Ramos (cell line): ENCODE results near the gene CFAP20DC.

ENCODE experiments used
- in situ Hi-C: fragments of 300-500 bp; cut with MboI; formaldehyde crosslinking; loops from one replicate; pipeline ENCODE4 v1.14.3; 2022; ENCODE audit warnings: low sequenced_read_pairs; ENCODE audit not compliant: unreplicated experiment

Gene CFAP20DC

DNA sequence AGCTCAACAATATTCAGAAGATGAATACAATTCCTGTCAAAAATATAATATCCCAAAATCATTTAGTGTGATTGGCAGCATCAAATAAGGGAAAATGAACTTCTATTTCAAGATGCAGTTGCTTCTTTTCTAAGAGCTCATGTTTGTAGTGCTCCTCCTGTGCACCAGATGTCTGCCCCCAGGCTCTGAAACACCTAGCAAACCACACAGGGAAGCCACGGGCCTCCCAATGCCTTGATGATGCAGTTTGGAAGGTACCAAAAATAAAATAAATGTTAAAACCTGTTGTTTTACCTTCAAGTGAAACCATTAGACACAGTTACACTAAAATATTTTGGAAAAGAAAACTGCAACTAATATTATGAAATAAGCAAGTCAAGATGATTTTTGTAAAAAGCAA lies 22.2 kb downstream of the CFAP20DC start:
- in situ Hi-C loops = no loop called here

DNA sequence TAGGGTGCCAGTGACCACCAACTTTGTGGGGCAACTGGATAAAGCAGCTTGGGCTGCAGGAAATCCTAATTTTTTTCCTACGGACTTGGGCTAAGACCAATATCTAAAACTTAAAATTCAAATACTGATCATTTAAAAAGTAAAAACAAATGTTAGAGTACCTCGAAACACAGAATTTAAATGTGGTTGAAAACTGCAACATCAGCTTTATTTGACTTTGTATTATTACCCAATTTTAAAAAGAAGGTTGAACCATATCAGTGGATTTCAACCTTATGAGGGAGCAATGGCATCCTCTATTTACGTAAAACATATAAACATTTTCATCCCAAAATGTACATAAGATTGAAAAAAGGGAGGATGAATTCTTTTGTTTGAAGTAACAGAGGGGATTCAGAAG lies 26.2 kb downstream of the CFAP20DC start:
- in situ Hi-C loops = no loop called here

DNA sequence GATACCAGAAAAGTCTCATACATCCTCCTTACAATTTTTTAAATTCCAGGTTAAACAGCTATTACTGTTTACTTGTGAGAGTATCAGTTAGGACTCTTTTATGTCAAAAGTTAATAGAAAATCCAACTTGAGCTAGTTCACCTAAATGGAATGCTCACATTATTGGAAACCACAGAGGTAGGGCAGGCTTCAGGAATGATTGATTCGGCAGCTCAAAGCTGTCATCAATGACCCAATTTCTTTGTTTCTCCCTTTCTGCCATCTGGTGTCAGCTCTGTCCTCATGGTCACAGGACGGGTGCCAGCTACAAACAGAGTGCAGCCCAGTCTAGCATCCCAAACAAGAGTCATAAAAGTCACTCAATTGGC lies 32.2 kb downstream of the CFAP20DC start:
- in situ Hi-C loops = no loop called here

DNA sequence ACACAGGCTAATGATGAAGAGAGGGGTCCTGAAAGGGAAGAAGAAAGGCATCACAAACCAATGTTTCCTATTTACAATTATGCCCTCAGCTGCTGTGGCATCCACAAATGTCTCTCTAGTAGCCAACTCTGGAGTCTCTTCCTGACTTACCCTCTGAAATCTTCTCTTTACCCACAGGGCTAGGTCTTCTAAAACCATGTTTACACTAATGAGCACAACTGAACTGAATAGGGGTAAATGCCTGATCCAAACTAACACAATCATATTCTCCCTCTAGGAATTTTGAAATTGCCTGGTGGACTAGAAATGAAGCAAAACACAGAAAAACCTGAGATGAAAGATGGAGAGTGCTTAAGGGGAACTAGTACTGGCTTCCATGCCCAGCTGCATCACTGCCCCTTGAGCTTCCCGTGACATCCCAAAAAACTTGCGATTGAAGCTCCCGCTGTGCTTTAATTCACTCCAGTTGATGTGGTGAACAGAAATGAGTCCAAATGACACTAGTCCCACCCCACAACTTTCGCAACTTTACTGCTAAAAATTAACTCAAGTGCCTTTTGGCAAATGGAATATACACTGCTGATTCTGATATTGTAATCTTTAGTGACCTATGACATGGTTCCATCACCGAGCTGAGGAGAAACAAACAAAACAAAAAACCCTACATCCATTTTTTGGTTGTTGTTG lies 32.8 kb downstream of the CFAP20DC start:
- in situ Hi-C loops = no loop called here

DNA sequence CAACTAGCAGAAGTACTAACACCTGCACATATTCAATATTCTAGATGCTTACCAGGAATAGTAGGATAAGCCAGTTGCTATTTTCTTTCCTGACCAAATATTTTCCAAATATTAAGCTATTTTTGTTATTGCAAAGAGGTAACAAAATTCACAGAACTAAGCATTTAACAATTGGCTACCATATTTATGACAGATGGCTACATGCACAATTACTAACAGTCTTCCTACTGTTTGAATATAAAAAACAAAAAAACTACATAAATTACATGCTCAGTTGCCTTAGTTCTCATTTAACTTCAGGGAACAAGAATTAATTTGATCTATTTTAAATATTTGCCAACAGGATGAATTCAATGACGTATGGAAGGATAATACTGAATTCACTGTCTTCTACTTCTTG lies 36.2 kb downstream of the CFAP20DC start:
- in situ Hi-C loops = no loop called here

DNA sequence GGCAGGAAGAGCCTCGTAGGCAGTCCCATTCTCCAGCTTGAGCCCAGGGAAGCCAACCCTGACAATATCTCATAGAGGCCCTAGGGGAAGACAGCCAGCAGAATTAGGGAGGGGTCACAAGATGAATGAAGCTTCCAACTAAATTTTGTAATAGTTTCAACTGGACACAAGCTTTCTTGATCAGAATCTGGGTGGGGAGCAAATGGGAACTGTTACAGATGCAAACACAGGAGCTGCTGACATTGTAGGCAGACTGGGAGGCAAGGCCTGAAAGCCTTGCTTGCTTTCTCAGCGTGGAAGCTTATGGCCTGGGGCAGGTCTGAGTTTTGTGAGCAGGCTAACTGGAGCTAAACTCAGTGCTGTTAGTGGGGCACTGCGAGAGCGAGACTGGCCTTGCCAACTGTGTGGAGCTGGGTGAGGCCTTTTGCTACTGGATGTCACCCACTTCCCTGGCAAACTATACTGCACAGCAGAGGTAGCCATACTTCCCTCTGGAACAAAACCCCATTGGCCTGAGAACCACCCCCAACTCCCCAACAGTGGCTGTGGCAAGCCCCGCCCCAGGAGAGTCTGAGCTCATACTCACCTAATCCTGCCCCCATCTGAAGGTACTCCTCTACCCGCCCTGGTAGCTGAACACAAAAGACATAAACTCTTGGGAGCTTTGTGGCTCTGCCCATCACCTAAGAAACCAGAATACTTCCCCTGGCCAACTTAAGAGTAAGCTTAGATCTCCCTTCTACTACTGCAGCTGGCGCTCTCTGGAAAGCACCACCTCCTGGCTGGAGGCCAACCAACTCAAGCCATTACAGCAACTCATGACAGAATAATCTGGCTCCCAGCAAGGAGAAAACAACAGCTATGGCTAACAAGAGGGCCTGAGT lies 42.9 kb downstream of the CFAP20DC start:
- in situ Hi-C loops = no loop called here

DNA sequence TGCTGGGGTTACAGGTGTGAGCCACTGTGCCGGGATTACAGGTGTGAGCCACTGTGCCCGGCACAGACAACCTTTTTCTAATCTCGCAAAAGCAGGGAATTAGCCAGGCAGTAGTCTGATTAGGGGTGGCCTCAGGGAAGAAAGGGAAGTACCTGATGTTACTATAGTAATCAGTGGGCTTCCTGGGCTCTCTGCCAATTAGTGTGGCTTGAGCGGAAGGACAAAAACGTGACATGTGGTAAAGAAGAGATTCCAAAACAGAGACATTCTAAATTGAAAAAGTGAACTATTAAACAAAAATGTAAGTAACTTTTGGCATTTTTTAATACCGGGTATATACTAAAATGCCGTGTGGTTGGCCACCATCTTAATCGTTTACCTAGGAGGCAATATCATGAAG lies 48.1 kb downstream of the CFAP20DC start:
- in situ Hi-C loops = no loop called here

DNA sequence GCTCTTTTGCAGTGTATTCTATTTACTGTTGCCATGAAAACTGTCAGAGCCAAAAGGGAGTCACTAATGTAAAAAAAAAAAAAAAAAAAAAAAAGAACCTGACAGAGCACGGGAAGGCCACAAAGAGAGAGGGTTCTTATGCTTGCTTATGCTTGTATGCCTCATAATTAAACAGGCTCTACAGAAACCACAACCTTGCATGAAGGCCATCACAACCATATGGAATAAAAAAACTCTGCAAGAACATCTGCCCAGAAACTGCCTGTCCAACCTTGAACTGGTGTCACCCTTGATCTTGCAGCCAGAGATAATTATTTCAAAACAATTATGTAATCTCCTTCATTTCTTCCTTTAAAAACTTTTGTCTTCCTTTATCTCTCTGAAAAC lies 50.1 kb downstream of the CFAP20DC start:
- in situ Hi-C loops = no loop called here

DNA sequence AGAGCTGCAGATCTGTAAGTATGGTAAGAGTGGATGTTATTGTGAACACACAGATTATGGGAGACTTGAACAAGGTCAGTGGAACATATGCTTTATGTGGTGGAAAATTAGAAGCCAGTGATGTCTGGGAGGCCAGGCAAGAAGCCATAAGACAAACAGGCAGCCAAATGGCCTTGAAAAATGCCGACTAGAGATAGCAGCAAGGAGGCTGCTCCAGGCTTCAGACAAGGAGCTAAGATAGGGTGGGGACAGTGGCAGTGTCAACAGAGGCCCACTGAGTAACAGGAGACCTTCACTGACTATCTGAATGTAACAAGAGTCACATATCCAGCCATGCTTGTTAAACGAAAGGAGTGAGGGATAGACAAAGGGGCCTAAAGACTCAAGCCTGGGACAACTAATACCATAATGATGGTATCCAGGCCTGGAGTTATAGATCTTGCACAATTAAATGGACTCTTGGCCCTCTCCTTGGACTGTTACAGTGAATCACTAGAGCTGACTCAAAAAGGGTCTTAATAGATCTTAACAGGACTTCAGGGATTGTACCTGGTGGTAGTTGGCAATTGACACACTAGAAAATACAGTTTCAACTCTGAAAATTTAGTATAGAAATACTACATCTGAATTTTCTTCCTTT lies 50.6 kb downstream of the CFAP20DC start:
- in situ Hi-C loops = no loop called here

DNA sequence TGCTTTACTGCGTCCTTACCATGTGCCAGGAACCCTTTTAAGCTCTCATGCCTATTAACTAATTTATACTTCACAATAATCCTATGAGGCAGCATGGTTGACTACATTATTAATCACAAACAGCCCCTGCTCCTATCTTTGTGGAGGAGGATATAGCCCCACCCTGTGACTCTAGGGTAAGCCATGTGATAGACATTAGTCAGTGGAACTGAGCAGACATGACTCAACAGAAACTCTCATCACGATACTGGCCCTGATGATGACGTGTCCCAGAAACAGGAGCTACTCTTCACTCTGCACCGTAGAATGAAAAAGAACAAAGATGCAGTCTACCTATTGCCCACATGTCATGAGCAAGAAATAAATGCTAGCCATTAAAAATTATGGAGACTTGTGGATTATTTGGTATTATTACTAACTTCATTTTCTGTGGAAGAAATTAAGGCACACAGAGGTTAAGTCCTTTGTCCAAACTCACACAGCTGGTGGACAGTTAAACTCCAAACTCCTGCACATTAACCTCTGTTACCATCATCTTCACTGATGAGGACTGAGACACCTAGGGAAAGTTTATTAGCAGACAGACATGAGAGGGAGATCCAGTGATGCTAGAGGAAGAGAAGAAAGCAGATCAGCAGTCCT lies 51.2 kb downstream of the CFAP20DC start:
- in situ Hi-C loops = no loop called here

DNA sequence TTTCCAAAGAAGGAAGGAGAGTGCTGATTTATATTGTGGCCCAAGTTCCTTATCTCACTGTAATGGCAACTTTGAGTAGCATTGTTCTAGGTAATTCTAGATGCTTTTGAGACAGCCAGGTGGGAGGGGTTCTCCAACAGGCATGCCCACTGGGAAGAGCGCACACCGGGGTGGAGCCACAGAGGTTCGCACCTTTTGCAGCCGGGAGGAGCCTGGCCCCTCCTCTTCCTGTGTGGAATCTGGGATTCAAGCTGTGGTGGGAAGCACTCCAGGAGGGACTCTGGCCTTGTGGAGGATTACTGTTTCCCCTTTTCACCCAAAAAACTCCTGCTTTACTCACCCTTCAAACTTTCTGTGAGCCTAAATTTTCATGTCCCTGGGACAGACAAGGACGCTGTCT lies 53.1 kb downstream of the CFAP20DC start:
- in situ Hi-C loops = no loop called here

DNA sequence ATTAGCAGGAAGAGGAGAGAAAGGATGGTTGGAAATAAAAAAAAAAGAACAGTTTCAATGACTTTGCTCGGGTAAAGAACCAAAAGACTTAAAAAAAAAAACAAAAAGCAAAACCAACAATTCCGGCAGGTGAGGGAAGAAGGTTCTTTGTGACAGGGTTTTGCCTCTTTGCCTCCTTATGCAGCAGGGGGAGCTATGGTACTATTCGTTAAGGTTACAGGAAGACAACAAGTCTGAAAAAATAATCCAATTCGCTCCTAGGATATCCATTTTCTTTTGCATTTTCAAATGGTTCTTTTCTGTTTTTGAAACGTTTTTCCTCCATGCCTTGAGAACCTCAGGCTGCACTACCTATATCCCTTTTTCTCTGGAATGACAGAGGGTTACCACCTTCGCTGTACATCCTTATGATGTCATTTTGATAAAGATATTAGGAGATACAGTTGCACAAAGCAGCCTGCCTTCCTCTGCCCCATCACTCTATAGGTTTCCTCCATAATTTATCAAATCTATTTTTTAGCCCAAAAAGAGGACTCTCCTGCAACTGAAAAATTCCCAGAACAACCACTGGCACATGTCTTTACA lies 55.0 kb downstream of the CFAP20DC start:
- in situ Hi-C loops = no loop called here

DNA sequence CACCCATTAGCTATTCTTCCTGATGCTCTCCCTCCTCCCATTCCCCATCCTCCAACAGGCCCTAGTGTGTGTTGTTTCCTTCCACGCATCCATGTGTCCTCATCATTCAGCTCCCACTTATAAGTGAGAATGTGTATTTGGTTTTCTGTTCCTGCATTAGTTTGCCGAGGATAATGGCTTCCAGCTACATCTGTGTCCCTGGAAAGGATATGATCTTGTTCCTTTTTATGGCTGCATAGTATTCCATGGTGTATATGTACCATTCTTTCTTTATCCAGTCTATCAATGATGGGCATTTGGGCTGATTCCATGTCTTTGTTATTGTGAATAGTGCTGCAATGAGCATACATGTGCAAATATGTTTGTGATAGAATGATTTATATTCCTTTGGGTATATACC lies 56.3 kb downstream of the CFAP20DC start:
- in situ Hi-C loops = no loop called here

DNA sequence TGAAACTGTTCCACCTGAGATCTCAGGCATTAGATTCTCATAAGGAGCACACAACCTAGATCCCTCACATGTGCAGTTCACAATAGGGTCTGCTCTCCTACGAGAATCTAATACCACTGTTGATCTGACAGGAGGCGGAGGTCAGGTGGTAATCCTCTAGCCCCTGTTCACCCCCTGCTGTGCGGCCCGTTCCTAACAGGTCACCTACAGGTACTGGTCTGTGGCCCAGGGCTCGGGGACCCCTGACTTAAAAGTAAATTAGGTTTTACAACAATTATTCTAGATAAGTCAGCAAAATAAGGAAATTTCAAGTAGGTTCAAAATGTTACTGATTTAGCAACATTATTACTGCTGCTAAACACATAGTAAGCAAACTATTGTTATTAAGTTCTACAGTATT lies 58.2 kb downstream of the CFAP20DC start:
- in situ Hi-C loops = no loop called here

DNA sequence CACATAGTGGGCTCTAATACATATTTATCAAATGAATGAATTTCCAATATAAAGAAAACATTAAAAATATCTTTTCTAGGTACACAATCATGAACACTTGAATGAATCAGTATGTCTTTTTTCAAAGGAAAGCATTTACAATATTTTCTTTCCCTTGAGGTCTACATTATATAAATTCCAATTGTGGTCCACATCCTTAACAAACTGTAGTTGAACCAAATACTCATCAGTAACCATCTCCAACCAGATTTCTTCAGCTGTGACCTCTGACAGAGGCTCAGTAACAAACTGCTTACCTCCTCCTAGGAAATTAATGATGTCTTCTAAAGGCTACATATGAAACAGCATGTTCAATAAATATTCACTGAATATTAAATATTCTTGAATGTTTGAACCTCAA lies 58.8 kb downstream of the CFAP20DC start:
- in situ Hi-C loops = no loop called here

DNA sequence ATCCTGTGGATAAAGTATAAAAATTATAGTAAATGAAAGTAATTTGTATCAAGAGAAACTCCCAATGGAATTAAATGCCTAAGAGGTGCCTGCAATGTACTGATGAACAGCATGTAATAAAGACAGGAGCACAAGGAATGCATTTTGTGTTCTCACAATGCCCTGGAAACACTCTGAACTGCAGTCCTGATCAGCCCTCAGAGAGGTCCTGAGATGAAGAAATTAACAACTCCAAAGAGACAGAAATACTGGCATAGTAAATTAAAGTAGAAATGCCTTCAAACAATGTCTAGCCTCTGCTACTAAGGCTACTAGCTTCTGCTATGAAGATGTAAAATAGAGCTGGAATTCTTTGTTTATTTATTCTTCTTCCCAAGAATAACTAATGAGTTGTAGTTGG lies 59.9 kb downstream of the CFAP20DC start:
- in situ Hi-C loops = no loop called here

DNA sequence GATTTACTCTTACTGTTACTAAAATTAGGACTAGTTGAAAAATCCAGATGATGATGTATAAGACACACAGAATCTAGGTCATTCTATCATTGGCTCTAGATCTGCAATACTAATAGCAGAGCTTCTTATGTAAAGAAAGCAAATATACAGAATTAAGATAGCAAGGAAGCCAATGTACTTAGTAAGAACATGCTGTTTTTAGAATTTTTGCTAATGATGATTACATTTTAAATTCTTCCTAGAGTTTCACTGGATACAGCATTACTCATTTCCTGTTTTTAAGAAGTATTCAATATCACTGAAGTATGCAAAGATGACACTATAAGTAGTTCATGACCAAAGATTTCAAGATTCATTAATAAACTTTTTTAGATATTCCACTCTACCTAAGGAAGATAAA lies 60.7 kb downstream of the CFAP20DC start:
- in situ Hi-C loops = no loop called here

DNA sequence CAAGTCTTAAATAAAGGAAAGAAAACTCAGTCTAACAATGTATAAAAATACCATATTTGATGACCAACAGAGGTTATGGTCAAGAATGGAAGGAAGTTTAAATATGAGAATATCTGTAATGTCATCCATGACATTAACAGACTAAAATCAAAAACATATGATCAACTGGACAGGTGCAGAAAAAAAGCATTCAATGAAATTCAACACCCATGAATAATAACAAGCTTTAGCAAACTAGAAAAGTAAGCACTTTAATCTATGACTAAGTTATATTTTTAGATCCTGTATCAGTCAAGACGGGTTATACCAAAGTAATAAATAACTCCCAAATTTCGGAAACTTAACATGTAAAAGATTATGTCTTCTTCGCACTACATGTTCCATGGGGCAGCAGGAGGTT lies 61.8 kb downstream of the CFAP20DC start:
- in situ Hi-C loops = no loop called here

DNA sequence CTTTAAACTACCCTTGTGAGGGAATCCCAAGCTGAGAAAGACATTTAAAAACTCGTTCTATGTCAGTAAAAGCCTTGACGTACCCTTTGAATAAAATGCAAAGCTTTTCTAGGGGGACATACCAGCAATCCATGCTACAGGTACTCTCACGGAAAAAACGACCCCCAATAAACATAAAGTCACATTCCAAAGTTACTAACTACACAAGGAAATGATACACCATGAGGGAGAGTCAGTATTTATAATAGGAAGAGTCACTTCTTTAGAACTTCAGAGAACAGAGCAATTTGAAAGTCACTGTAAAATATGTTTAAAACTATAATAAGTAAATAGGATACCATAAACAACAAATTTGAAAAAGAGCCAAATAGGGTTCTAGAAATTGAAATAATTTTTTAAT lies 63.2 kb downstream of the CFAP20DC start:
- in situ Hi-C loops = no loop called here

DNA sequence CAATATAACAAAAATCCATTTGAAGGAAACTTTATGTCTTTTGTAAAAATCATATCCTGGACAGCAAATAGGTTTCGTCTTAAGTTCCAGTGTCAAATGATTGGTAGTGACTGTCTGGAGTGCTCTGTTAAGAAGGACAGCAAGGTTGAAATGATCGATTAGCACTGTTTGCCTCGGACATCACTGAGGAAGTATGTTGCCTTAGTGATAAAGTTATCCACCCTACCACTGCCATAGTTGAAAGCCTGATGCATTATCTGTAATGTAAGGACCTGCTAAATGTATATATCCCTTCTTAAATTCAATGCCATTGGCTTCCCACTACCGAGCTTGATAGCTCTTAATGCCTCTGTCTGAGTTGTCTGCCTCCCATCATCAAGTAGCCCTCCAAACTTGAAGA lies 70.0 kb downstream of the CFAP20DC start:
- in situ Hi-C loops = no loop called here

DNA sequence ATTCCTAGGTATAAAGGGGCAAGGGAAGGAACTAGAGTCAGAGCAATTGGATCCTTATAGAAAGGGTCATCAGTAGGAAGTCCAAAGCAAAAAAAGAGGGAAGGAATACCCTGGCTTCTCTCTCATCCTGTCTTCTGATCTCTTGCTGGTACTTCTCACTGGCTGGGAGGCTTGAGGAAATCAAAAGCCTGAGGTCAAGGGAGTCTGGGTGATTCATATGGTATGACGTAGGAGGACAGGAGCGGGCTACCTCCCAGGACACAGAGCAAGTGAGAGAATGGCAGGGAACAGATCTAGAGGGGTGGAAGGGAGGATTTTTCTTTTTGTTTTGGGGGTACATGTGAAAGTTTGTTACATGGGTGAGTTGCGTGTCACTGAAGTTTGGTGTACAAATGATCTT lies 76.0 kb downstream of the CFAP20DC start:
- in situ Hi-C loops = no loop called here
